ENCODE measurements around the gene MRAP2. TPM values are rescaled to one million over a fixed set of nuclear protein-coding genes. Genes with fewer than 3 reads are reported as not detected.
"Not testable (repeated sequence)": the region's sequence is repeated elsewhere in the genome, so short reads cannot be mapped to it uniquely, and the experiment has no call there.

The MRAP2 gene
- total RNA-seq, 1 experiment from 2014 or later, result 0.38 TPM

GRCh38 chr6:84081222-84081621 is 47.6 kb downstream of the MRAP2 start:
- no peaks in the 10 kb centered on the region for H3K4me1 Mint-ChIP-seq (ENCODE audit: low read depth, unreplicated experiment)
- CTCF ChIA-PET, result no interaction called here
- no peaks in the 10 kb centered on the region for H3K36me3 Mint-ChIP-seq (ENCODE audit: insufficient read depth, unreplicated experiment)
- no peak for DNase-seq
- no peak for TF ChIP-seq CTCF (IDR thresholded peaks at IDR 0.05; ENCODE audit: unreplicated experiment)
- H3K9me3 Mint-ChIP-seq (ENCODE audit: low read depth, unreplicated experiment), result no peaks in the 10 kb centered on the region
- no peak overlapping the region for H3K4me3 Mint-ChIP-seq (ENCODE audit: low read depth, unreplicated experiment)
- no TSS peak for BruUV-seq (replicated peaks)
- no peak overlapping the region for H3K27ac Mint-ChIP-seq (ENCODE audit: unreplicated experiment)
- intact Hi-C loops (cut with micrococcal nuclease; ENCODE audit: unreplicated experiment), result no loop called here
- H3K27me3 Mint-ChIP-seq (ENCODE audit: unreplicated experiment), result no peaks in the 10 kb centered on the region

- DNase-seq, result no peak
- CTCF ChIA-PET, result no interaction called here
- Mint-ChIP-seq H3K9me3 (ENCODE audit: low read depth, unreplicated experiment) (no peaks in the 10 kb centered on the region), H3K27me3 (ENCODE audit: unreplicated experiment) (no peaks in the 10 kb centered on the region), H3K27ac (ENCODE audit: unreplicated experiment) (no peak overlapping the region), H3K36me3 (ENCODE audit: insufficient read depth, unreplicated experiment) (no peaks in the 10 kb centered on the region), H3K4me3 (ENCODE audit: low read depth, unreplicated experiment) (no peak overlapping the region), H3K4me1 (ENCODE audit: low read depth, unreplicated experiment) (peaks cover 12% of the 10 kb centered on the region)
- no TSS peak for BruUV-seq (replicated peaks)
- no peak for TF ChIP-seq CTCF (IDR thresholded peaks at IDR 0.05; ENCODE audit: unreplicated experiment)
- intact Hi-C loops (cut with micrococcal nuclease; ENCODE audit: unreplicated experiment), result no loop called here
These were observed 49.2 kb downstream of the MRAP2 start for GRCh38 chr6:84082689-84083265.

- CTCF ChIA-PET; H3K36me3 Mint-ChIP-seq (ENCODE audit: insufficient read depth, unreplicated experiment); H3K9me3 Mint-ChIP-seq (ENCODE audit: low read depth, unreplicated experiment); H3K27ac Mint-ChIP-seq (ENCODE audit: unreplicated experiment); H3K4me3 Mint-ChIP-seq (ENCODE audit: low read depth, unreplicated experiment); intact Hi-C loops (cut with micrococcal nuclease; ENCODE audit: unreplicated experiment); H3K27me3 Mint-ChIP-seq (ENCODE audit: unreplicated experiment); BruUV-seq (replicated peaks); DNase-seq: not testable (repeated sequence)
- H3K4me1 Mint-ChIP-seq (ENCODE audit: low read depth, unreplicated experiment), result peaks cover 13% of the 10 kb centered on the region
These were observed 51.1 kb downstream of the MRAP2 start for GRCh38 chr6:84084705-84085104.

GRCh38 chr6:84086056-84086455 is 52.5 kb downstream of the MRAP2 start:
- DNase-seq, result no peak
- no TSS peak for BruUV-seq (replicated peaks)
- no peaks in the 10 kb centered on the region for H3K27me3 Mint-ChIP-seq (ENCODE audit: unreplicated experiment)
- intact Hi-C loops (cut with micrococcal nuclease; ENCODE audit: unreplicated experiment), result no loop called here
- no peaks in the 10 kb centered on the region for H3K36me3 Mint-ChIP-seq (ENCODE audit: insufficient read depth, unreplicated experiment)
- H3K9me3 Mint-ChIP-seq (ENCODE audit: low read depth, unreplicated experiment), result no peaks in the 10 kb centered on the region
- H3K4me3 Mint-ChIP-seq (ENCODE audit: low read depth, unreplicated experiment), result no peak overlapping the region
- H3K4me1 Mint-ChIP-seq (ENCODE audit: low read depth, unreplicated experiment), result peaks cover 13% of the 10 kb centered on the region
- no peak overlapping the region for H3K27ac Mint-ChIP-seq (ENCODE audit: unreplicated experiment)
- TF ChIP-seq CTCF (IDR thresholded peaks at IDR 0.05; ENCODE audit: unreplicated experiment), result no peak
- CTCF ChIA-PET, result no interaction called here

GRCh38 chr6:84086545-84087429 is 53.2 kb downstream of the MRAP2 start:
- intact Hi-C loops (cut with micrococcal nuclease; ENCODE audit: unreplicated experiment), result no loop called here
- peak; percentile 4 for DNase-seq
- CTCF ChIA-PET, result interaction anchor here (0.7 kb wide), 1 partner anchor 9 kb away, joined by 3 read pairs; no protein-coding TSS in a partner anchor
- H3K27ac Mint-ChIP-seq (ENCODE audit: unreplicated experiment), result no peak overlapping the region
- no peaks in the 10 kb centered on the region for H3K9me3 Mint-ChIP-seq (ENCODE audit: low read depth, unreplicated experiment)
- H3K4me1 Mint-ChIP-seq (ENCODE audit: low read depth, unreplicated experiment), result peaks cover 13% of the 10 kb centered on the region
- no peak overlapping the region for H3K4me3 Mint-ChIP-seq (ENCODE audit: low read depth, unreplicated experiment)
- no TSS peak for BruUV-seq (replicated peaks)
- no peaks in the 10 kb centered on the region for H3K27me3 Mint-ChIP-seq (ENCODE audit: unreplicated experiment)
- H3K36me3 Mint-ChIP-seq (ENCODE audit: insufficient read depth, unreplicated experiment), result no peaks in the 10 kb centered on the region
- no peak for TF ChIP-seq CTCF (IDR thresholded peaks at IDR 0.05; ENCODE audit: unreplicated experiment)

Data from Calu3 (cell line).